Stimulated activated CD8-positive, alpha-beta memory T cell treated with anti-CD3 and anti-CD28 coated beads, Interleukin-12 subunit alpha, Interleukin-12 subunit beta, amount 100 ng/mL, for 4 hours (primary cell): ENCODE data around the gene SLC25A30.
"Not testable (repeated sequence)": the region's sequence is repeated elsewhere in the genome, so short reads cannot be mapped to it uniquely, and the experiment has no call there.

Experiments used
- DNase-seq: peaks from one replicate; pipeline ENCODE4 v3.0.0-alpha.2; 2020; ENCODE audit warnings: low read depth

The SLC25A30 gene

GRCh38 chr13:45391926-45392325, 26.2 kb downstream of the SLC25A30 start:
- no peak for DNase-seq

DNA sequence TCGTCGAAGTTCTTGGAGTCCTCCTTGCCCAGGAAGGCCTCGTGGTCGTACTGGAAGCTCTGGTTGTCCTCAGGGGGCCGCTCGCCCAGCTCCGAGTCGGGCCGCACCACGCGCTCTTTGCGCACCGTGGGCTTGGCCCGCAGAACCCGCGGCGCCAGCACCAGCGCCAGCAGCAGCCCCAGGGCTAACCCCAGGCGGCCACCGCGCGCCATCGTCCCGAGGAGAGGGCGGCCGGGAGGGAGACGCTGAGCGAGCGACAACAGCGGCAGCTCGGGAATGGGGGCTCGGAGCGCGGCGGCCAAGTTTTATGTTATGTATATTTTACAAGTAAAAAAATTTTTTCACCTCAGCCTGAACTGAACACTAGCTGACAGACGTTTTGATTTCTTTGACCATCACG, 27.0 kb downstream of the SLC25A30 start:
- DNase-seq: not testable (repeated sequence)

DNA sequence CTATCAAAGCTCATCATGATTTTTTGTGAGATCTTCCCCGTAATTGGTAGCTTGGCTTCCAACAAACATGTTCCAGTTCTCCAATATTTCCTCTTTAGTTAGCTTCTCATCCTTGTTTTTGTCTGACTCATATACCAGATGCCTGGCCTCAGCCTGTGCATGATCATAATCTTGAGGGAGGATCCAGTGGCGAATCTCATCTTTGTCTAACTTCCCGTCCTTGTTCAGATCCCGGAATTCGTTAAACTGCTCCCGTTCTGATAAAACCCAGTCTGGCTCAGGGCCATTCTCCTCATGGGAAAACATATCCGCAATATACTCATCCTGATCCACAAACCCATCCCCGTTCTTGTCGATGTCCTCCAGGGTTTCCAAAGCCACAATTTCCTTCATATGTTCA, 27.8 kb downstream of the SLC25A30 start:
- not testable (repeated sequence) for DNase-seq

DNA sequence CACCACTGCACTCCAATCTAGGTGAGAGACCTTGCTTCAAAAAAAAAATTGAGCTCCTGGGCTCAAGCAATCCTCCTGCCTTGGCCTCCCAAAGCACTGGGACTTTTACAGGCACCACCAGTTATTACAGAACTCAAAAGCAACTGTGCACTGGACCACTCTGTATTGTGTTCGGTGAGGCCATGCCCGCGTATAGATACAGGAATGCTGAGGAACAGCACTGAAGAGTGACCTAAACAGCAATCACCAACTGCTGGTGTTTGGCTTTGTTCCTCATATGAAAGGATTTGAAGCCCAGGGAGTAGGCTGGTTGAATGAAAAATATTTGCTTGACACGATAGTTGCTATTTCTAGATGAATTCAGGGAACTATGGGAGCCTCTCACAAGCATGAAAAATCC, 29.5 kb downstream of the SLC25A30 start:
- DNase-seq: no peak

DNA sequence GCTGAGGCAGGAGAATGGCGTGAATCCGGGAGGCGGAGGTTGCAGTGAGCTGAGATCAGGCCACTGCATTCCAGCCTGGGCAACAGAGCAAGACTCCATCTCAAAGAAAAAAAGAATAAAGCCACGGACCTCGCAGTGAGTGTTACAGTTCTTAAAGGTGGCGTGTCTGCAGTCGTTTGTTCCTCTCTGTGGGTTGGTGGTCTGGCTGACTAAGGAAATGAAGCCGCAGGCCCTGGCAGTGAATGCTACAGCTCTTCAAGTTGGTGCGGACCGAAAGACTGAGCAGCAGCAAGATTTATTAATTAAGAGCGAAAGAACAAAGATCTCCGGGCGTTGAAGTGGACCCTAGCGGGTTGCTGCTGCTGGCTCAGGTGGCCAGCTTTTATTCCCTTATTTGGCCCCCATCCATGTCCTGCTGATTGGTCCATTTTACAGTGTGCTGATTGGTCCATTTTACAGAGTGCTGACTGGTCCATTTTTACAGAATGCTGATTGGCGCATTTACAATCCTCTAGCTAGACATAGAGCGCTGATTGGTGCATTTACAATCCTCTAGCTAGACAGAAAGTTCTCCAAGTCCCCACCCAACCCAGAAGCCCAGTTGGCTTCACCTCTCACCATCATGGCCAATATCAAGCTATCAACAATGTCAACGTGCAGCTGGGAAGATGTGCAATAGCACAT, 31.1 kb downstream of the SLC25A30 start:
- DNase-seq: not testable (repeated sequence)

DNA sequence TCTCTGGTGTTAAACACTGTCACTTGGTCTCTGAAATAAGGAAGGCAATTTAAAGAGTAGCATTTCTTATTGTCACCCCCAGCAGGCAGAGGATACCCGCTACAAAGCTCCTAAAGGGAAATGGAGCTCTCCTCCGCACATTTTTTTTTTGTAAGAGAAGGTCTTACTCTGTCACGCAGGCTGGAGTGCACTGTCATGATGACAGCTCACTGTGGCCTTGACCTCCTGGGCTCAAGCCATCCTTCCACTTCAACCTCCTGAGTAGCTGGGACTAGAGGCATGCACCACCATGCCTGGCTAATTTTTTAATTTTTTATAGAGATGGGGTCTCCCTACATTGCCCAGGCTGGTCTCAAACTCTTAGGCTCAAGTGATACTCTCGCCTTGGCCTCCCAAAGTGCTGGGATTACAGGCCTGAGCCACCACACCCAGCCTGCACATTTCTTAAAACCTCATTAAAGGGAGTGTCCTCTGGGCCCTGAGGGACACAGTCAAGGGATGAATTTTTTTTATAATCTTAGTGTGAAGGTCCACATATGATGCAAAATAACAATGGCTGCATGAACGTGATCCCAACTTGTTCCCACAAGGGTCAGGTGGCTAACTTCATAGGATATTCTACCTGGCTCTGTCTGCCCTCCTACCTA, 32.1 kb downstream of the SLC25A30 start:
- DNase-seq: no peak

DNA sequence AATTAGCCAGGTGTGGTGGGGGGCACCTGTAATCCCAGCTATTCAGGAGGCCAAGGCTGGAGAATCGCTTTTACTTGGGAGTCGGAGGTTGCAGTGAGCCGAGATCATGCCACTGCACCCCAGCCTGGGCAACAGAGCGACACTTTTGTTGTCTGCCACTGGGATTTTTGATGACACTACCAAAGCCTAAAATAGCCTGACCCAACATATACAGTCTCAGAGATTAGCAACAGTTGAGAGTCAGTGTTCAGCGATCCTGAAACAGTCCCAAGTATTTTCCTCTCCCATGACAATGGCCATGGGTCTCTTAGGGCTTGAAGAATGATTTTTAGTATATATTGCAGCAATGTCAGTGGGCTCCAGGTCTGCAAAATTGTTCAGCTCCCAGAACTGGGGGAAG, 32.9 kb downstream of the SLC25A30 start:
- DNase-seq: no peak

DNA sequence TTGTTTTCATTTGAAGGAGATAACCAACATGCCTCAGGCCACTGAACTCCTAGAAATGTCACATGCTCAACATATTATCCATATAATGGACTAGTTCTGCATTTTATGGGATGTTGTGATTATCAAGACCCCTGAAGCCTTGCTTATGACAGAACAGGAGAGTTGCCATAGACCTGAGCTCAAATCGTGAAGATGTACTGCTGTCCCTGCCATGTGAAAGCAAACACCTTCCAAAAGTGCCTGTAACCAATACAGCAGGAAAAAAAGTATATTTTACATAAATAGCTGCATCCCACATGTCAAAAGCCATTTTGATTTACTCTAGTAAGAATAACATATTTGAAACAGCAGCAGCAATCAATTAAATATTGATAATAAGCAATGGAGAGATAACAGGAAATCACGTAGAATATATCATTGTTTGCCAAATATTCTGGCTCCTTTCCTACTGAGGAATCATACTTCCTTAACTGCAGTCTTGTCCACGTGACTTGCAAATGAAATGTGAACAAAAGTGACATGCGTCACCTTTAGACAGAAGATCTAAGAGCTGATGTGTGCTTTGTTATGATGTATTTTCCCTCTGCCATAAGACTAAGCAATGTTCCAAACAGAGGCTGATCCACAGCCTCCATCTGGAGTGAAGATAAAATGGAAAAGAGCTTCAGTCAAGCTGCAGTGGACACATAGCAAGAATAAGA, 33.5 kb downstream of the SLC25A30 start:
- DNase-seq: no peak

GRCh38 chr13:45382739-45383138, 35.4 kb downstream of the SLC25A30 start:
- DNase-seq: not testable (repeated sequence)

- no peak for DNase-seq
Observed at GRCh38 chr13:45381196-45381595, 37.0 kb downstream of the SLC25A30 start.

- DNase-seq: not testable (repeated sequence)
Observed at GRCh38 chr13:45380708-45381107, 37.5 kb downstream of the SLC25A30 start.

DNA sequence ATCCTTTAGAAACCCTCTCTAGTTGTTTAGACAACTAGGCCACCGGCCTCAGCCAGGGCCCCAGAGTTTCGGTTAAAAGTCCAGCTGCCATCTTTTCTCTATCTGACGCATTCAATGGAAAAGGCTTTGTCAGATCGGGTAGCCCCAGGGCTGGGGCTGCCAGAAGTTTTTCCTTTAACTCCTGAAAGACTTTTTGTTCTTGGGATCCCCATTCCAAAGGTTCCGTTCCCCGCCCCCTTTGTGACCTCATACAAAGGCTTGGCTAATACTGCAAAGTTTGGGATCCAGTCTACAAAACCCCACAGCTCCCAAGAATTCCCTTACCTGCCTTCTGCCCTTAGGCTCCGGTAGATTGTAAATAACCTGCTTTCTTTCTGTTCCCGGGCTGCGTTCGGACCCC, 38.7 kb downstream of the SLC25A30 start:
- not testable (repeated sequence) for DNase-seq

DNA sequence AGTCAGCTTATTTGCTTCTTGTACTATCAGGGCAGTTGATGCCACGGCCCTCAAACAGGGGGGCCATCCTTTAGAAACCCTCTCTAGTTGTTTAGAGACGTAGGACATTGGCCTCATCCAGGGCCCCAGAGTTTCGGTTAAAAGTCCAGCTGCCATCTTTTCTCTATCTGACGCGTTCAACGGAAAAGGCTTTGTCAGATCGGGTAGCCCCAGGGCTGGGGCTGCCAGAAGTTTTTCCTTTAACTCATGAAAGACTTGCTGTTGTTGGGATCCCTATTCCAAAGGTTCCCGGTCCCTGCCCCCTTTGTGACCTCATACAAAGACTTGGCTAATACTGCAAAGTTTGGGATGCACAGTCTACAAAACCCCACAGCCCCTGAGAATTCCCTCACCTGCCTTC, 39.4 kb downstream of the SLC25A30 start:
- not testable (repeated sequence) for DNase-seq

DNA sequence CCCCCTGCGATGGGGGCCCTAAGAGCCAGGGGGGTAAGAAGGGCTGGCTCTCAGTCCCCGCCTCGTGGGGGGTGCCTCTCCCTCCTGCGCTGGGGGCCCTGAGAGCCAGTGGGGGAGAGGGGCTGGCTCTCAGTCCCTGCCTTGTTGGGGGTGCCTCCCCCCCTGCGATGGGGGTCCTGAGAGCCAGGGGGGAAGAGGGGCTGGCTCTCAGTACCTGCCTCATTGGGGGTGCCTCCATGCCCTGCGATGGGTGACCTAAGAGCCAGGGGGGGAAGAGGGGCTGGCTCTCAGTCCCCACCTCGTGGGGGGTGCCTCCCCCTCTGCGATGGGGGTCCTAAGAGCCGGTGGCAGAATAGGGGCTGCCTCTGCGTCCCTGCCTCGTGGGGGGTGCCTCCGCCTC, 40.9 kb downstream of the SLC25A30 start:
- DNase-seq: not testable (repeated sequence)

DNA sequence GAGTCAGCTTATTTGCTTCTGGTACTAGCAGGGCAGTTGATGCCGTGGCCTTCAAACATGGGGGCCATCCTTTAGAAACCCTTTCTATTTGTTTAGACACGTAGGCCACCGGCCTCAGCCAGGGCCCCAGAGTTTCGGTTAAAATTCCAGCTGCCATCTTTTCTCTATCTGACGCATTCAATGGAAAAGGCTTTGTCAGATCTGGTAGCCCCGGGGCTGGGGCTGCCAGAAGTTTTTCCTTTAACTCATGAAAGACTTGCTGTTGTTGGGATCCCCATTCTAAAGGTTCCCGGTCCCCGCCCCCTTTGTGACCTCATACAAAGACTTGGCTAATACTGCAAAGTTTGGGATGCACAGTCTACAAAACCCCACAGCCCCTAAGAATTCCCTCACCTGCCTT, 41.5 kb downstream of the SLC25A30 start:
- not testable (repeated sequence) for DNase-seq

- no peak for DNase-seq
Observed at GRCh38 chr13:45374917-45375316, 43.3 kb downstream of the SLC25A30 start.

DNA sequence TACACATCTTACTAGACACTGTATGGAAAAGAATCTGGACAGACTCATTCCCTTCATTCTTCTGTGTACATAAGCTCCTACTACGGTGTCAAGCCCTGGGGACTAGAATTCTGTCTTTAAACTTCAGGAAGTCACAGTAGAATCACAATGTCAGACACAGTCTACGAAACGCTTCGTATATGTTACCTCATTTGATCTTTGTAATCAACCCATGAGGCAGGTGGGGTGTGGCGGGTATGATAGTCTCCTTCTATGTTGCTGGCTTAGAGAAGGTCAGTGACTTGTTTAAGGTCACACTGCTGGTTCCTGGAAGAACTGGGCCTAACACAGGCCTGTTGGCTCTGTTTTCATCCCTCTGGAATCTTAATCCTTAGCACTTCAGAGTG, 45.0 kb downstream of the SLC25A30 start:
- DNase-seq: no peak

DNA sequence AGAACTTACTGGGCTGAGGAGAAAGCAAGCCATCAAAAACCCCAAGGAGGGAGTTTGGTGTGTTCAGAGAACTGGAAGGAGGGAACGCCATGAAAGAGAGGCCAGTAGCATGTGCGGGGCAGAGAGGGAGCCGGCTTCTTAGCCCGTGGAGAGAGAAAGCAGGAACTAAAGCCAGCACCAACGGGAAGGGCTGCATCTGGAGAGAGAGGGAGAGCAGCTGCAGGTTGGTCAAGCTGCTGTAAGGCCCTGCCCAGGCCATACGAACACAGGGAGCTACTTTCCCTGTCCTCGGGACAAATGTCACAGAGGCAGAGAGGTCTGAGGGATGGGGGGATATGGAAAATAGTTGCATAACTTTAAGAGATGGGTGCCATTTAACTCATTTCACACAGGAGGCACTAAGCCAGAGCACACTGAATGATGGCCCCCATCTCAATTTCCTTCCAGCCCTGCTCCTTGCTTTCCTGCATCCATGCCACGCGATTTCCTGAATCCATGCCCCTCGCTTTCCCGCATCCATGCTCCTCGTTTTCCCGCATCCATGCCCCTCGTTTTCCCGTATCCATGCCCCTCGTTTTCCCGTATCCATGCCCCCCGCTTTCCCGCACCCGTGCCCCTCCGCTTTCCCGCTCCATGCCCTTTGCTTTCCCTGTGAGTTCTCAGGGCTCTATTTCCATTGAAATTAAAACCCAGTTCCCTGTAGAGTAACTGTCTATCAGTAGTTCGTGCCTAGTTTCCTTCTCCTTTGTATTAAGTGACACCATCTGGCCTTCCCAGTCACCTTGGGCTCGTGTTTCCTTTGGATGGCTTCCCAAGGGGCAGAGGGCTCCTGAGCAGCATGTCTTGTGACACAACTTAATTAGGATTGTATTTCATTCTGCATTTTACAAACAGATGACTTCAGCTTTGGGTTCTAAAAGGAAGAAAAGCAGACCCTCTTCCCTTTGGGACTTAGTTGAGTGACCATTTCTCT, 45.7 kb downstream of the SLC25A30 start:
- DNase-seq: no peak

DNA sequence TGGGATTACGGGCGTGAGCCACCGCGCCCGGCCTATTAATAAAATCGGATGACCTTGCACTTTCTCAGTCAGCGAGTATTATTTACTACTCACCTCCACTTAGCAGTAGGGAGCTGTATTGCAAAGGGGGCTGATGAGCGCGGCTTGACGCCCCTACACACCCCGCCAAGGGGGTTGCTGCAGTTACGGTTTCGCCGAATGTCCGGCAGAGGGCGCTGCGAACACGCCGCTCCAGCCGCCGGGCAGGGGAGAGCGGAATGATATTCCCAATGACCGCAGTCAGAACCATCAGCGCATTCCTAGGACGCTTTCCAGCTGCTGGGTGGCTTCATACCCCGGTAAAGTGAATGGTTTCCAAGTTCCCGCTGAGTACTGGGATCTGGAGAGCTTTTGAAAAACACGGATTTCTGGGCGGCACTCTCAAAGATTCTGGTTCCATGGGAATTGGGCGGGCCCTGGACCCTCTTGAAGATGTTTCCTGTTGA, 47.2 kb downstream of the SLC25A30 start:
- peak; percentile 15 for DNase-seq

DNA sequence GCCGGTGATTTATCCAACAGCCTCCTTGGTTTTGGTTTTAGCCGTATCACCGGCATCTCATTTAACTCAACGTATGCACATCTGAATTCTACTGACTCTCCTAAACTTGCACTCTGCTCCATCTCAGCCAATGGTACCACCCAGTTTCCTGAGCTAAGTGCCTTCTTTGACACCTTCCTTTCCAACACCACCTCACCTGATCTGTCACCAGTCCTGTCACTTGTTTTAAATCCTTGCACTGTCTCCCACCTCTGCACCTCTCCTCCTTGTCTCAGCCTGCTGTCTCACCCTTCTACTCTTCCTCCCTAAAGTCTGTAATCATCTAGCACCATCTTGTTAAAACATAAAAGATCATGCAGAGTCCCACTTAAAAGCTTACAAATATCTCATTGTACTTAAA, 49.1 kb downstream of the SLC25A30 start:
- DNase-seq: no peak

DNA sequence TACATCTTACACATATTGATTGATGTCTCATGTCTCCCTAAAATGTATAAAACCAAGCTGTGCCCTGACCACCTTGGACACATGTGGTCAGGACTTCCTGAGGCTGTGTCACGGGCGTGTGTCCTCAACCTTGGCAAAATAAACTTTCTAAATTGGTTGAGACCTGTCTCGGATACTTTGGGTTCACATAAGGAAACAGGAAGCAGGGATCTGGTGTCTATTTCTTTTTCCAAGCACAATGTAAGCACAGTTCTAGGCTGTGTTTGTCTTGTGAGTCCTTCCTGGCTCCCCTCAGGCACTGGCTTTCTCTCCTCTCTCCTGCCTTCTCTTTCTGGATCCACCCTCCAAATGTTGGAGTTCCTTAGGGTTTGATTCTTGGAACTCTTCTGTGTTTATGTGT, 49.6 kb downstream of the SLC25A30 start:
- no peak for DNase-seq

DNA sequence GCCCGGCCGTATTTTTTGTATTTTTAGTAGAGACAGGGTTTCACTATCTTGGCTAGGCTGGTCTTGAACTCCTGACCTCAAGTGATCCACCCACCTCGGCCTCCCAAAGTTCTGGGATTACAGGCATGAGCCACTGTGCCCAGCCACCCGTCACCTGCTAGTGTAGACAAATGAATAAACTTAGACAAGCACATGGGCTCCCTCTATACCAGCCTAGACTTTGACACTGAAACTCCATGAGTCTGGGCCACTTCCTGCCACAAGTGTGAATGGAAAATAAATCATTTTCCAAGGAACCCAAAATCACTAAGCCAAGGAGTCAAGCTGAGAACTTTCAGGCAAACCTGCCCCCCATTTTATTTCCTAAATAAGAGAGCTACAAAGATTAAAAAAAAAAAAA, 50.2 kb downstream of the SLC25A30 start:
- no peak for DNase-seq
